Endothelial cell of umbilical vein (primary cell): ENCODE measurements around the gene AK5.

Experiments
- EZH2 ChIP-seq: IDR thresholded peaks from 2 replicates; pipeline ENCODE4 v1.6.1; 2012; ENCODE audit warnings: borderline replicate concordance, low read depth, mild to moderate bottlenecking, moderate library complexity, low read length, inconsistent platforms; ENCODE audit not compliant: severe bottlenecking
- POLR2A ChIP-seq: IDR thresholded peaks from 2 replicates; pipeline ENCODE4 v1.6.1; 2012; ENCODE audit warnings: low read depth, mild to moderate bottlenecking, control low read depth, low read length
- POLR2AphosphoS5 ChIP-seq: IDR thresholded peaks from 2 replicates; pipeline ENCODE4 v1.6.1; 2012; ENCODE audit warnings: low read depth, mild to moderate bottlenecking, control low read depth, low read length, moderate library complexity; ENCODE audit not compliant: insufficient read depth
- TF ChIP-seq, protein P1 (sequence below), 2 donors: IDR thresholded peaks; 1 replicate in 1 of 2; 2 replicates in 1 of 2; pipeline ENCODE4 v1.5.1; 2011; ENCODE audit warnings: low read length in 2 of 2, mild to moderate bottlenecking in 2 of 2, moderate library complexity in 2 of 2, control low read depth in 1 of 2, inconsistent platforms in 1 of 2, low read depth in 1 of 2; ENCODE audit not compliant: insufficient read depth in 1 of 2; ENCODE audit errors: extremely low read depth in 1 of 2
- TF ChIP-seq, protein P2 (sequence below): IDR thresholded peaks from 2 replicates; pipeline ENCODE4 v1.6.1; 2011; ENCODE audit not compliant: insufficient read depth, insufficient read length

DNA sequence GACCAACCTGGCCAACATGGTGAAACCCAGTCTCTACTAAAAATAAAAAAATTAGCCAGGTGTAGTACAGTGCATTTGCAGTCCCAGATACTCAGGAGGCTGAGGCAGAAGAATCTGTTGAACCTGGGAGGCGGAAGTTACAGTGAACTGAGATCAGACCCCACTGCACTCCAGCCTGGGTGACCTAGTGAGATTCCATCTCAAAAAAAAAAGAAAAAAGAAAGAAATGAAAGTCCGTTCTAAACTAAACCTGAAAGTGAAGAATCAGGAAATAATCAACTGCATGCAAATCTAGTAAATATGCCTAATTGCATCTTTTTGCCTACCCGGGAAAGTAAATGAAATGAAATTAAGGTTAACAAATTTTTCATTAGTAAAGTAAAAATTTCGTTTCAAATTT lies 301.1 kb downstream of the AK5 start:
- TF ChIP-seq POLR2AphosphoS5 (no peak), POLR2A (no peak), EZH2 (no peak)
- TF ChIP-seq, protein P1, sequence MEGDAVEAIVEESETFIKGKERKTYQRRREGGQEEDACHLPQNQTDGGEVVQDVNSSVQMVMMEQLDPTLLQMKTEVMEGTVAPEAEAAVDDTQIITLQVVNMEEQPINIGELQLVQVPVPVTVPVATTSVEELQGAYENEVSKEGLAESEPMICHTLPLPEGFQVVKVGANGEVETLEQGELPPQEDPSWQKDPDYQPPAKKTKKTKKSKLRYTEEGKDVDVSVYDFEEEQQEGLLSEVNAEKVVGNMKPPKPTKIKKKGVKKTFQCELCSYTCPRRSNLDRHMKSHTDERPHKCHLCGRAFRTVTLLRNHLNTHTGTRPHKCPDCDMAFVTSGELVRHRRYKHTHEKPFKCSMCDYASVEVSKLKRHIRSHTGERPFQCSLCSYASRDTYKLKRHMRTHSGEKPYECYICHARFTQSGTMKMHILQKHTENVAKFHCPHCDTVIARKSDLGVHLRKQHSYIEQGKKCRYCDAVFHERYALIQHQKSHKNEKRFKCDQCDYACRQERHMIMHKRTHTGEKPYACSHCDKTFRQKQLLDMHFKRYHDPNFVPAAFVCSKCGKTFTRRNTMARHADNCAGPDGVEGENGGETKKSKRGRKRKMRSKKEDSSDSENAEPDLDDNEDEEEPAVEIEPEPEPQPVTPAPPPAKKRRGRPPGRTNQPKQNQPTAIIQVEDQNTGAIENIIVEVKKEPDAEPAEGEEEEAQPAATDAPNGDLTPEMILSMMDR (IDR thresholded peaks at IDR 0.05; ENCODE audit: extremely low read depth in 1 of 2, insufficient read depth in 1 of 2, low read depth in 1 of 2, low read length in 2 of 2), result no peak
- TF ChIP-seq, protein P2, sequence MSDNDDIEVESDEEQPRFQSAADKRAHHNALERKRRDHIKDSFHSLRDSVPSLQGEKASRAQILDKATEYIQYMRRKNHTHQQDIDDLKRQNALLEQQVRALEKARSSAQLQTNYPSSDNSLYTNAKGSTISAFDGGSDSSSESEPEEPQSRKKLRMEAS, result no peak
